GM21723 (cell line): Measurements from ENCODE around the gene SLC41A3.
"Not testable (repeated sequence)": the region's sequence is repeated elsewhere in the genome, so short reads cannot be mapped to it uniquely, and the experiment has no call there.

Experiments used
- ATAC-seq: cut with Tn5 transposase; IDR thresholded peaks from one replicate; pipeline ENCODE4 v1.9.1; 2021; ENCODE audit warnings: mild to moderate bottlenecking, moderate library complexity; ENCODE audit not compliant: unreplicated experiment

Gene SLC41A3

GRCh38 chr3:126107203-126107939 is 23.4 kb upstream of the SLC41A3 start:
- no peak for ATAC-seq

- ATAC-seq: no peak
These were observed 22.6 kb upstream of the SLC41A3 start for GRCh38 chr3:126106336-126107202.

GRCh38 chr3:126105691-126106187 is 21.8 kb upstream of the SLC41A3 start:
- no peak for ATAC-seq

- no peak for ATAC-seq
These were observed 21.1 kb upstream of the SLC41A3 start for GRCh38 chr3:126104742-126105605.

- ATAC-seq: no peak
These were observed 20.2 kb upstream of the SLC41A3 start for GRCh38 chr3:126104028-126104635.

GRCh38 chr3:126103121-126104027 is 19.4 kb upstream of the SLC41A3 start:
- ATAC-seq: no peak

- ATAC-seq: no peak
These were observed 18.6 kb upstream of the SLC41A3 start for GRCh38 chr3:126102530-126102951.

- ATAC-seq: no peak
These were observed 18.1 kb upstream of the SLC41A3 start for GRCh38 chr3:126102011-126102410.

GRCh38 chr3:126101521-126101982 is 17.6 kb upstream of the SLC41A3 start:
- ATAC-seq: no peak

GRCh38 chr3:126100634-126101301 is 16.8 kb upstream of the SLC41A3 start:
- ATAC-seq: no peak

GRCh38 chr3:126100269-126100633 is 16.3 kb upstream of the SLC41A3 start:
- no peak for ATAC-seq

GRCh38 chr3:126098391-126098858 is 14.5 kb upstream of the SLC41A3 start:
- ATAC-seq: no peak

GRCh38 chr3:126097801-126098200 is 13.9 kb upstream of the SLC41A3 start:
- no peak for ATAC-seq

- ATAC-seq: not testable (repeated sequence)
These were observed 12.3 kb upstream of the SLC41A3 start for GRCh38 chr3:126096274-126096673.

GRCh38 chr3:126092128-126092527 is 8.2 kb upstream of the SLC41A3 start:
- ATAC-seq: not testable (repeated sequence)

GRCh38 chr3:126087552-126088175 is 3.7 kb upstream of the SLC41A3 start:
- no peak for ATAC-seq

- ATAC-seq: no peak
These were observed 1.9 kb upstream of the SLC41A3 start for GRCh38 chr3:126085841-126086240.

GRCh38 chr3:126085276-126085675 is 1.4 kb upstream of the SLC41A3 start:
- ATAC-seq: no peak
